ENCODE measurements around the gene EHBP1.

Gene EHBP1

DNA sequence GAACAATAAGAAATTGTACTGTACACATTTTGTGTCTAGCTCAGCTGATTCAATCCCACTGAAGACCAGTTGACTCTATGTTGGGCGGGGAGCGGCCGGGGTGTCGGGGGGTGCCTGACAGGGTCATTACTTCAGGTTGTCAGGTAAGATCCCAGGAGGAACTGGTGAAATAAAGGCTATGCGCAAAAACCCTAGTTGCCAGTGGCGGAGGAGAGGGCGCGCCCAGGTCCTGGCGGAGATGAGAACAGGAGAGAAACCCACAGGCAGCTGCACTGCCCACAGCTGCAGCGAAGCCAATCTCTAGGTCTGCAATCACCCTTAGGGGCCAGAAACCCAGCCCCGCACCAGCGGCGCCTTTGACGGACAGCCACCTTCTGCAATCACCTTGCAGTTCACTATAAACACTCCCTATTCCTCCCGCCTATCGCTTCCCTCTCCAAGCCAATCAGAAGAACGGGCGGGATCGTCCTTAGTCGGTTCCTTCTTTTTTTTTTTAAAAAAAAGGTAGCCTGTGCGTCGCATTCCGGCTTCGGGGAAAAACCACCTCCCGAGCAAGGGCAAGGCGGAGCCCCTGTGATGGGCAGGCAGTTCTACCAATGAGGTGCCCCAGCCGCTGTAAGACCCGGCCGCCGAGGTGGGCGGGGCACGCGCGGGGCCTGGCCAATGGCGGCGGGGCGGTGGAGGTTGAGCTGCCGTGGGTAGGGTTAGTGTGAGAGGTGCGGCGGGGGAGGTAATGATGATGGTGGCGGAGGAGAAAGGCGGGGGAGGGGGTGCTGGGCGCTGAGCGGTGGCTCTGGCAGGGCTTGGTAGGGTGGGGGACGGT, at the start of gene EHBP1:
TSS of gene EHBP1 (plus strand) at position 707 of the 823 bp plus-strand sequence. CDS start 1,479 bp downstream, outside the sequence.
- DNase-seq, result peak; percentile 98 to 100

DNA sequence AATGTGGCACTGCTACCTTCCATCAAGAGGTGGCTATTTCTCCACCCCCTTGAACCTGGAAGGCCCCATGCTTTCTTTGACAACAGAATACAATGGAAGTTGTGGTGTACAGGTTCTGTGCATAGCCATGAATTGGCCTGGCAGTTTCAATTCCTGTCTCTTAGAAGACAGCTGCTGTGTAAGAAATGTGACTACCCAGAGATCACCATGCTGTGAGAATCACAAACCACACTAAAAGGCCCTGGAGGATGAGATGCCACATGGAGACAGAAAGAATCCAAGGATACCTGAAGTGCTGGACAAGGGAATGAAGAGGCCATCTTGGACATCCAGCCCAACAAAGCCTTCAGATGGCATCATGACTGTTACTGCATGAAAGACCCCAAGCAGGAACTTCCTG, 47.7 kb upstream of the EHBP1 start:
- DNase-seq, result no peak

DNA sequence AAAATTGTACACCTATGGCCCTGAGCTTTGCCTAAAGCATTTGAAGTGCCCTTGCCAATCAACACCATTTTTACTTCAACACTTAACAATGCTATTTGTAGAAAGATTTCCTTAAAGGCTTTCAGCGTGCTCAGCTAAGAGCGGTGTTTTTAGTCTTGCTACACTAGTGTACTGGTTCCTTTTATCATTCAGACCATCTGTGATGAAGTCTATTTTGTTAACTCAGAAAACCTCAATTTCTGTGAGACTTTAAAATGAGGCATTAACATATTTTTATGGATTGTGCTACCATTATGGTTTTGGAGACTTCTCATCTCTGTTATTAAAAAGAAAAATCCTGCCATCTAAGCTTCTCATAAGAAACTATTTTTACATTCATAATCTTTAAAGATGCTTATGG, 46.6 kb upstream of the EHBP1 start:
- no peak for DNase-seq

DNA sequence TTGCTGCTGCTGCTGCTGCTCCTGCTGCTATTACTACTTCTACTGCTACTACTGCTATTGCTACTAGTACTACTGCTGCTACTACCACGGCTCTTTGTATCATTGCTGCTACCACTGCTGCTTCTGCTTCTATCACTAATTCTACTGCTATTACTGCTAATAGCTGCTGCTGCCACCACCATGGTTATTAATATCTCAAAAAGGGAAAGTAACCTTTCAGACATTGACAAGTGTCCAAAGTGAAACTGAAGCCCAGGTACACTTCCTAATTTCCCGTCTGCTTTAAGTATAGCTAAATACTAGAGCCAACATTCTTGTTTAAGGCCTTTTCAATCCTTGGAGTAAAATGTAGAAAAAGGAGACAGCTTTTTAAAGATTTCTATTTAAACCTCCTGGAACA, 45.4 kb upstream of the EHBP1 start:
- DNase-seq, result no peak

DNA sequence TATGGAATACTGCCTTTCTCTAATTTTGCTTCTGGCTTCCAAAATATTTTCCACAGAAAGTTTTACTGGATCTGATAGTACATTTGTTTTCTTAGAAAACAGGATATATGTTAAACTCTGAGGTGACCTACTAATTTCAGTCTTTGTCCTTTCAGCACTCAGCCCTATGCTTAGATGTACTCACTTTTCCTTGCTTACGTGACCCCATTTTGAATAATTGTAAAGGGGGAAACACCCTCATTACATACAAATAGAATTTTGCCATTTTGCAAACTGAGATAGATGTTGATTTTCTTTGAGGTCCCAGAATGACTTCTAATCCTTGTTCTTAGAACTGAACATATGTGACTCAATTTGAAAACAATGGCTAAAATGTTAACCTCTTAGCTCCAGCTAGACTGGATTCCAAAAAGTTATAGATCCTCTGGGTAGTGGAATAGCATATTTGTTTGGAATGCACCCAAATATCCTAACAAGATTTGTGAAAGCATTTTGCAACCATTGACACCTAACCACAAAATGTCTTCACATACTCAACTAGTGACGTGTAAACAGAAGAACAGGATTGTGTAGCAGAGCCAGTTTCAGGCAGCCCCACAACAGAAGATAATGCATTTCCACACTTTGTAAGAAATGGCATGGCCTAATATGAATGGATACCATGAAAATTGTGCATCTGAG, 44.8 kb upstream of the EHBP1 start:
- DNase-seq, result no peak

DNA sequence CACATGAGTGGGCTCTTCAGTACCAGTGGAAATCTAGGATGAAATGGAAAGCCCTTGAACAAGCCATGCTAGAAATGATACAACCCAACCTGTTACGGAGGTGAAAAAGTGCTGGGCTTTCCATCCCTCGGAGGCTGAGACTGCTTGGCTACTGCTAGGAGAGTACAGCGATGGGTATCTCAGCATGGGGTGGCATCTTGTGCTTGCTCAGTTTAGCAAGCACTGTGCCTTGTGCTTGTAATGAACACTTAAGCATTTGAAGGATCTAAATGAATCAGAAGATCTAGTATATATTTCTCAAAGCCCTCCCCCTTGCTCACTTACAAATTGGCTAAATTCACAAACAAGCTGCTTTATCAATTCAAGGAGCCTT, 44.3 kb upstream of the EHBP1 start:
- no peak for DNase-seq

DNA sequence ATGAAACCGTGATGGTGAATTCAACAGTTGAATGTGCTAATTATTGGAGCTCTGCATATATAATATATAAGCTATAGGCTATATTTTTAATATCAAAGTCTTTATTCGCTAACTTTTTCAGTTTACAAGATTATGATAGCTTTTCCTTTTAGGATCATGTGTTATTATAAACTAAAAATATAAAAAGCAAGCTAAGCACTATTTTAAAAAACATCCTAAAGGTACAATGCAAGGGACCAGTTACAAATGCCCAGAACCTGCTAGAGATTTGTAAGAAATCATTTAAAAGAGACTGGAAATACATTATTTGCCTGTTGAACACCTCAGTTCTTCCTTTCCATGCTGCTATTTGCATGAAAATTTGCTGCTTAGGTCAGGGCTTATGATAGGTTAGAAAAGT, 43.4 kb upstream of the EHBP1 start:
- DNase-seq, result no peak

DNA sequence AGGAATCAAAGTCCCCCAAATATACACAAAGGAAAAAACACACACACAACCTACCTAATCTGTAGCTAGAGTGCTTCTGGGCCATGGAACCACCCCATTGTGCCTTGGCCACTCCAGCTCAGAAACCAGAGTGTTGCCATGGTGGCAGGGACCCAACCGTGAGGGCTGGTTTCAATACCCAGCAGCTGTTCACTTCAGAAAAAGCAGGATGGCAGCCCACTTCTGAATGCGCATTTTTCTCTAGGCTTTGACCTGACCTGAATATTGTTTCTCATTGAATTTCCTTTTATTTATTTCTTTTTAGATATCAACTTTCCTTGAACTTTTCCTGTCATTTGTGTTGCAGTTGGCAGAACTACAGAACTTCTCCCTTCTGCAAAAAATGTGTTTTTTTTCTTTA, 43.0 kb upstream of the EHBP1 start:
- DNase-seq, result no peak

DNA sequence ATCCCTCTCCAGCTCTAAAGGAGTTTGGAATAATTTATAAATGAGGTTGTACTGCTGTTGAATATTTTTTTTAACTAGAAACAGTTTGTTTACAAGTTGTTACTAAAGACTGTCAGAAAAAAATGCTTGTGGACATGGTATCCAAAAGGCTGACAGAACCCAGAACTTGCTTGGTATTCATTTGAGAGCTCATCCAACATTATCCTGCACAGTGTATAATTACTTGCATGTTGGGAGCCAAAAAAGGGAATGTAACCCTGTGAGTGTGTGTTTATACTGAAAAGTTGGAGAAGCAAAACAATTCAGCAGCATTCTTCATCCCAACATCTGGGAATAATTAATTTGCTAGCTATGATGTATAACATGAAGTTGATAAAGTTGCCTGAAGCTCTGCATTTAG, 42.1 kb upstream of the EHBP1 start:
- no peak for DNase-seq

DNA sequence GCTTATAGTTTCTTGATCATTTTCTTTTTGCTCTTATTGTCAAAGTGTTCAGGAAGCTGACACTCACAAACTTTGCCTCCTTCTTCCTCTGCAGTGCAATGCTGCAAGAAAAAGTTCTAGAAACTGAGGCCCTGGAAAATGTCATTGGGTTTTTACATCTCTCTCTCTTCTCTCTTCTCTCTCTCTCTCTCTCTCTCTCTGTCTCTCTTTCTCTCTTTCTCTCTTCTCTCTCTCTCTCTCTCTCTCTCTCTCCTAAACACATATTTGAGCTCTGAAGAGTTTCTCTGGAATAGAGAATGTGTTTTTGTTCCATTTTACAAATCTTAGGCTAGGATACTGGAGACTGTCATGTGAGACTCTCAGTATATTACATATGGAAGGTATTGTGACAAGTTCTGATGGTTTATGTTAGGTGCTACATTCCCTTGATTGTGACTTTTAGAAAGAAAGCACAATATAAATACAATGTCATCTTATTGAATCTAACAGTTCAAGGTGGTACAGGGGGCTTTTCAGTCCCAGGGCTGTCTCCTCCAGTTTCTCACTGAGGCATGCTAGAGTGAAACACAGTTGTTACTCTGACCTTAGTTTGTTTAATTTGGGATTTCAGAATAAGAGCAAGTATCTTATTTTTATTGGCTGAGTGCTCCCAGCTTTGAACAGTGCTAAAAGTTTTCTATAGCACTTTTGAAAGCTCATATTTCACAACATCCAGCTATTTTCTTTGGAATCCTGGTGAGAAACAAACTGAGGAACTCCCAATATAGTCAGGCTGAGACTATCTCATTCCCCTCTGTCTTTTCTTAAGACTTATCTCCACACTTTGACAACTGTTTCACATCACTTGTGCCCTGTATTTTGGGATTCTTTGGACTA, 41.4 kb upstream of the EHBP1 start:
- no peak for DNase-seq

DNA sequence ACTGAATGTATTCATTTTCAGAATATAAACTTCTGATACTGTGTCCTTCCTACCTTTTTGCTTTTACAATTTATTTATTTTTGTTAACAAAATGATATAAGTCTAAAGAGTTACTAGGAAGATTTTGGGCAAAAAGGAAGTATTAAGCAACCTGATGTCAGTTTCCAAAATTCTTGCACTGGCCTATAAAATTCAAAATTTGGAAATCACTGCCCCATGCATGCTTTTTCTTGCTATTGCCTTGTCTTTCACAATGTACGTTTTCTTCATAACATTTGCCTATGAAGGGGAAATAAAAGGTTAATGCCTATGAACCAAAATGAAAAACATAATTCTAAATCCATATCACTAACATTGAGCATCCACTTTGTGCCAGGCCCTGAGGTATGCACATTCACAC, 40.1 kb upstream of the EHBP1 start:
- DNase-seq, result no peak

DNA sequence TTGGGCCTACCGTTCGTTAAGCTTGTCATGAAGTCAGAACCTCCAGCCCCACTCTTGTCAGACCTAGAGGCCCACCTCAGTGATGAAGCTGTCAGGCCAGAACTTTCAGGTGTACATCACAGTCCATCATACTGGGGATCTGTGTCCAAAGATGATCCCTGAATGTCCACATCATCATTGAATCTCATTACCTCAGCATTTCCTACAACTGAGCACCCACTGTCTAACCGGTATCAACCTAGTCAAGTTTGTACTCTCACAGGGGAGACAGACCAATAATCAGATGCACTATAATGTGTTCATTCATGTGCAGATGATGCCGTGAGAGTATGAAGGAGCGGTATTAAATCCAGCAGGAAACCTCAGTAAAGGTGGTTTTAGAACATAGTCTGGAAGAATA, 36.3 kb upstream of the EHBP1 start:
- no peak for DNase-seq

DNA sequence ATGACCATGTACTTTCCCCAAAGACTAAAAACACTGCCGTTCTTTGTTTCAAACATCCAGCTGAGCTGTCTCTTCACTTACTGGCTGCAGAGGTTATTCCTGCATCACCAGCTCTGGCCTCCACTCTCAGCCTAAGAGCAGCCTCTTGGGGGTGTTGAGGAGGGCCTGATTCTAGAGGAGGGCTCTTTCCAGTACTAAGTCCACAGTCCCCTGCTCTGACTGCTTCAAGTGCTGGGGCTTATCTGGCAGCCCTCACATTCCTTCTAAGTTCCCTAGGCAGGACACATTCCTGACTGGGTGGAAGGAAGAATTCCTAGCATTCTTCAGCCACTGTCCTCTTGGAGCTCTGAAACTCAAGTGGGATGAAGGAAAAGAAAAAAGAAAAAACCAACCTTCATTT, 32.9 kb upstream of the EHBP1 start:
- DNase-seq, result no peak

DNA sequence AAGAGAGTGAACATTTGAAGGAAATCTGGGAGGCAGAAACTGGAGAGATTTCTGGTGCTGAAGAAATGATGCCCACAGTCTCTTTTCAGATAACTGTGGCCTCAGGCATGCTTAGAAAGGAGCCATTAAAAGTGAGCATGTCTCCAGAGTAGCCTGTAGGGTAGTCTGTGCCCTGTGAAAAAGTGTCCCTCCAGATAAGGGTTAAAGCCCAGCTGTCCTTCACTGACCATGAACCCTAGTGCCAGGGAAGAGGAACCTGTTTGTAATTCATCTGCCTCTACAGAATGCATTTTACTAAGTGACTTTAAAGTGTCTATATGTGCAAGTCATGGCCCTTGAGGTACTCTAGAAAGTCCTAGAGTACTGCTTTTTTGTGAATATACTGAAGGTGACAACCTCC, 30.5 kb upstream of the EHBP1 start:
- no peak for DNase-seq

DNA sequence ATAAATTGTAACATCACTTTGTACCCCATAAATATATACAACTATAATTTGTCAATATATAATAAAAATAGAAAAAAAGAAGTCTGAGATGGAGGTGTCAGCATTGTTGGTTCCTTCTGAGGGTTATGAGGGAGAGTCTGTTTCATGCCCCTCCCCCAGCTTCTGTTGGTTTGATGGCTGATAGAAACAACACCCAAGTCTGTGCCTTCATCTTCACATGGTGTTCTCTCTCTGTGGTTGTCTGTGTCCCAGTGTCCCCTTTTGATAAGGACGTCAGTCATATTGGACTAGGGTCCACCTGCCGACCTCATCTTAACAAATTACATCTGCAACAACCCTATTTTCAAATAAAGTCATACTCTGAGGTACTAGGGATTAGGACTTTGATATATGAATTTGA, 20.3 kb upstream of the EHBP1 start:
- no peak for DNase-seq

DNA sequence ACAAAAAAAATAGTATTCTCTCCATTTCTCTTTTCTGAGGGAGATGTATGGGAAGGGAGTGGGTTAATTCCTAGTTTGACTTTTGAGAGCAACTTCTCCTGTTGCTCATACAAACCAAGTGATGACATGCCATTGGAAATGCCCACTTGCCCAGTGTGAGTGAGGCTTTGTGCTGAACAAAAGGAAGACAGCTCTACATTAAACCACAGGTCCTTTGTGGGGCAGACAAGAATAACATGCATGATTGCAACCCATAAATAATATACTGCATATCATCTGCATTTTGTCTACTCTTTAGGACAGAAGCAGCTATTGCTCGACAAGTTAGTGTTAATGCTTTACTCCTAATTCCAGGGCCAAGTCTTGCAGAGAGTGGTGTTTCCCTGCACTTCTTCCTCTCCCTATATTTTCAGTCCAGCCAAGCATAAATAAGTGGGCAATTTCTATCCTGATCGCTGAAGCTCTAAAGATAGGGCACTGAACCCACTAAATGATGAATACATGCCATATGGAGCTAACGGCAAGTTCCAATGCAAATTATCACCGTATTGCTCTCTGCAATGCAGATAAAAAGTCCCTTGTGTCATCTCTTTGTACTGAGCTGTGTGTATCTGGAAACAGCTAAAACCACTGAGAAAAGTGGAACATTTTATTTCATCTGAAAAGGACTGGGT, 19.4 kb upstream of the EHBP1 start:
- DNase-seq, result no peak

DNA sequence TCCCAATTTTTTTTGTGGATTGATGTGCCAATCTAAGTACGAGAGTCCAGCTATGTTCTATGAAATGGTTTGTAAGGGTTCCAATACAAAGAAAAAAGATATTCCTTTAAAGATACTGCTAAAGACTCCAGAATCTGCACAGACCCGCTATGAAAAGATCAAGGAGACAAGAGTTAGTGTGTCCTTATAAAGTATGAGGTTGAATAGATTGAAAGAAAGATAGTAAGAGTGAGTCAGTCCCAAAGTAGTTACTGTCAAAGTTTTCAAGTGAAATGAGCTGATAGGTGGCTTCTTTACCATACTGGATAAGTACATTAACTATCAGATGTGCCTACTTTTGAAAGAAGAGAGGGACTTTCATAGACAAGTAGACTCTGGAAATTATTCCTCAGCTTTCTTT, 17.9 kb upstream of the EHBP1 start:
- no peak for DNase-seq

DNA sequence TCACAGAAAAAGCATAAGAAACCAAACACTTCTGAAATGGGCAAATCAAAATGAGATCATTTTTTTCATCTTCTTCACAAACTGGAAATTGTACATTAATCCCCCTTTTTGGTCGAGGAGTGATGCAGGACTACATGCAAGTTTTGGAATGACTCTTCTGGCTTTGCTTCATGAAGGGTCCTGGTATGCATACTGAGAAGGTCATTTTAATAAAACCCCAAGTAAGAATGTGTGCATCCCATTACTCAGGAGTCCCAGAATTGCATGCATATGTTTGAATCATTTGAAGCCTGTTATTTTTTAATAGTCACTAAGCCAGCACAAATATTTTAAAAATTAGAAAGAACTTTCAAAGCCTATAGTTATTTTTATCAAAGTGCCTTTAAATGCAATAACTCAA, 16.7 kb upstream of the EHBP1 start:
- no peak for DNase-seq

DNA sequence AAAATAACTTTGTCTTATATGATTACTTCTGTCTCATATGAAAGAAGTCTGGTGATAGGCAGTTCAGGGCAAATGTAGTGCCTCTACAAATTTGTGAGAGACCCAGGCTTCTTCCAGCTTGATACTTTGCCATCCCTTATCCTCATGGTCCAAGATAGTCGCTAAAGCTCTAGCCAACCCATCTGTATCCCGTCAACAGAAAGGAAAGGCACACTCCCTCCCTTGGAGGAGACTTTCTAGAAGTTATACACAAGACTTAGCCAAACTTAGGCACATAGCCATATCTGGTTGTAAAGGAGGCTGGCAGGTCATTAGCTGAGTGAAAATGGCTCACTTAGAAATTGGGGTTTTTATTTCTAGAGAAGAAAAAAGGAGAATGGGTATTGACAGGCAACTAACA, 14.3 kb upstream of the EHBP1 start:
- DNase-seq, result no peak

DNA sequence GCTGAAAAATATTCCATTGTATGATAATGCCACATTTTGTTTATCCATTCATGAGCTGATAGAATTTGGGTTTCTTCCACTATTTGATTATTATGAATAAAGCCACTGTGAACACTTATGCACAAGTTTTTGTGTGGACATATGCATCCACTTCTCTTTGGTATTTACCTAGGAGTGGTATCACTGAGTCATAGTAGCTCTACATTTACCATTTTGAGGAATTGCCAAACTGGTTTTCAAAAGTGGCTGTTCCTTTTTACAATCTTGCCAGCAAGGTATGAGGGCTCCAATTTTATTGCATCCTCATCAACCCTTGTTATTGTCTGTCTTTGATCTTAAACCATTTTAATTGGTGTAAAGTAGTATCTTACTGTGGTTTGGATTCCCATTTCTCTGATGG, 13.3 kb upstream of the EHBP1 start:
- DNase-seq, result no peak

DNA sequence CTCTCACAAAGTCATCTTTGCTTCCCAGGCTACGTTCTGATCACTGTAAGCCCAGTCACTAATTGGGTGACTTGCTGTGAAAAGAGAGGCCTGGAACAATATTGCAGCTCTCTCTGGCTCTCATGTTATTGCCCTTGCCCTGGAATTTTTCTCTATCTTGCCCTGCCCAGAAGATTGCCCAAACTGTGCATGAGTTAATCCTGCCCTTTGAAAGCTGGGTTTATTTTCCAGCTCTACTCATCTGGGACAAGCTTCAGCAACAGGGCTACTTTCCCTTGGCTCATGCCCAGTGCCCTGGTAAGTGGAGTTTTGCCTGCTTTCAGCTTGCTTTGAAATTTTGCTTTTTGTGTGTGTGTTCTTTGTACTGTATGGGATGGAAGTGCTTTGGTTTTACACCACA, 6.9 kb upstream of the EHBP1 start:
- DNase-seq, result no peak

DNA sequence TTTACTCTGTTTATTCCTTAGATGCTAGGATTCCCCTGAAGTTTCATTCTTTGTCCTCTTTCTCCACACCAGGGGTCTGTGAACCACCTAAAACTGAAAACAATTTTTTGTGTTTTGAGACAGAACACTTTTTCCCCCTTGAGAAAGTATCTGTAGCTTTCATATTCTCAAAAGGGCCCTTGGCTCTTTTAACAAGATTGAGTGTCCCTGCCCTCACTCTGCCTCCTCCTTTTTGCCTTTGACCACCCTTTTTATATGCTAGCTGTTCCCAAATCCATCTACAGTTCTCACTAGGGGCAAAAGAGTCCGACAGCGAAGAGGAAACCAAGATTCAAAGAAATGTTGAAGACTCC, 883 bp upstream of the EHBP1 start:
- DNase-seq, result no peak
